Fibroblast of upper back skin (primary cell): ENCODE measurements around the gene KCNQ1.

Source experiments
- DNase-seq: peaks from one replicate; pipeline ENCODE4 v3.0.0-alpha.2; 2013

KCNQ1 gene

GRCh38 chr11:2462543-2462985 lies 17.8 kb downstream of the KCNQ1 start:
- DNase-seq = no peak

- no peak for DNase-seq
Observed at GRCh38 chr11:2462986-2463765, 18.4 kb downstream of the KCNQ1 start.

- no peak for DNase-seq
Observed at GRCh38 chr11:2463766-2464277, 19.0 kb downstream of the KCNQ1 start.

GRCh38 chr11:2464451-2465165 lies 19.8 kb downstream of the KCNQ1 start:
- DNase-seq = no peak

- no peak for DNase-seq
Observed at GRCh38 chr11:2465202-2466068, 20.6 kb downstream of the KCNQ1 start.

- no peak for DNase-seq
Observed at GRCh38 chr11:2466069-2466801, 21.4 kb downstream of the KCNQ1 start.

- no peak for DNase-seq
Observed at GRCh38 chr11:2466869-2467694, 22.3 kb downstream of the KCNQ1 start.

- DNase-seq = no peak
Observed at GRCh38 chr11:2467695-2468055, 22.9 kb downstream of the KCNQ1 start.

- no peak for DNase-seq
Observed at GRCh38 chr11:2468363-2469235, 23.8 kb downstream of the KCNQ1 start.

GRCh38 chr11:2470495-2470894 lies 25.7 kb downstream of the KCNQ1 start:
- no peak for DNase-seq

GRCh38 chr11:2471048-2471803 lies 26.4 kb downstream of the KCNQ1 start:
- no peak for DNase-seq

GRCh38 chr11:2471804-2472096 lies 26.9 kb downstream of the KCNQ1 start:
- no peak for DNase-seq

GRCh38 chr11:2472428-2473186 lies 27.8 kb downstream of the KCNQ1 start:
- no peak for DNase-seq

- no peak for DNase-seq
Observed at GRCh38 chr11:2473361-2474058, 28.7 kb downstream of the KCNQ1 start.

- DNase-seq = no peak
Observed at GRCh38 chr11:2474059-2474901, 29.5 kb downstream of the KCNQ1 start.

GRCh38 chr11:2475136-2475918 lies 30.5 kb downstream of the KCNQ1 start:
- DNase-seq = no peak

- DNase-seq = no peak
Observed at GRCh38 chr11:2477254-2477653, 32.4 kb downstream of the KCNQ1 start.
